ENCODE measurements around the gene OLFML2B. TPM values are rescaled to one million over a fixed set of nuclear protein-coding genes. Genes with fewer than 3 reads are reported as not detected.
"Not testable (repeated sequence)": the region's sequence is repeated elsewhere in the genome, so short reads cannot be mapped to it uniquely, and the experiment has no call there.

Gene OLFML2B
- total RNA-seq, 1 experiment from 2014 or later, result 0.20 TPM

DNA sequence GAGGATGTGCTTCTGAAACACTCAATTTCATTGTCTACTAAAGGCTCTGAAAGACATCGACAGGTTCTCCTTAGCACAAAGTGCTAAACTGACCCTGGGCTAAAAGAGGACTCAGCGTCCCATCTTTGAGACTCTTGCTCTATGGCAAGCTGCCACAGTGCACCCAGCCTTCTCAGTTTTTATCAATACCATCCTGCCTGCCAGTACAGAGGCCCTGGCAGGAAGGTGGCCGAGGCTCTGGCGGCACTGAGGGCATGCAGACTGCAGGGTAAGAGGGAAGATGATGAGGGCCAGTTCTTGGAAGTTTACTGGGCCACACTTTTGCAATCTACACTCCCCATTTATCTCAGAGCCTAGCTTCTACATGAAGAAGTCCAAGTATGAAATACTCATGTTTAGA, 5.3 kb downstream of the OLFML2B start:
- H3K9me3 ChIP-seq, result peaks cover 2% of the 10 kb centered on the region; the same call in 1 of the 2 replicates
- DNase-seq, result no peak
- no peaks in the 10 kb centered on the region for H3K36me3 ChIP-seq
- H3K27me3 ChIP-seq, result no peaks in the 10 kb centered on the region
- H3K4me3 ChIP-seq, result no peak overlapping the region

DNA sequence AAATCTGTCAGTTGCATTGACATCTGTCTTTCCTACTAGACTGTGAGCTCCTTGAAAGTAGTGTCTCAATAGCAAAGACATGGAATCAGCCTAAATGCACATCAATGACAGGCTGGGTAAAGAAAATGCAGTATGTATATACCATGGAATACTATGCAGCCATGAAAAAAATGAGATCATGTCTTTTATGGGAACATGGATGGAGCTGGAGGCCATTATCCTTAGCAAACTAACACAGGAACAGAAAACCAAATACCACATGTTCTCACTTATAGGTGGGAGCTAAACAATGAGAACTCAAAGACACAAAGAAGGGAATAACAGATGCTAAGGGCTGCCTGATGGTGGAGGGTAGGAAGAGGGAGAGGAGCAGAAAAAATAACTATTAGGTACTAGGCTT, 5.9 kb downstream of the OLFML2B start:
- H3K4me3 ChIP-seq, H3K36me3 ChIP-seq, H3K9me3 ChIP-seq, H3K27me3 ChIP-seq, DNase-seq: not testable (repeated sequence)

DNA sequence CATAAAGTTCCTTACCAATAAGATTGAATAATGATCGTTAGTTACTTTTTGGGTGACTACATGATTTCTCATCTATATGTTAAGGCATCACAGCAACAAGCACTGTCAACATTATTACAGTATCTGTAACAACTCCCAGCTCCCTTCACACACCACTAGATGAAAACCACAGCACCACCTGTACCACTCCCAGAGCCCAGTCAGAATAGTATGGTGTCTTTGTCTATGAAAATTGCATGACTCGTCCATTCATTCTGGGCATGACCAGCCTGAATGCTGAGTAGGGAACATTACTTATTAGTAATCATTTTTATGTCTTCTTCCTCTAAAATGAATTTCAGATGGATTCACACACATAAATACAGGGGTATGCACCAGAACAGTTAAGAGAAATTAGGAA, 7.0 kb downstream of the OLFML2B start:
- Histone ChIP-seq H3K9me3 (peaks cover 5% of the 10 kb centered on the region; the same call in 1 of the 2 replicates), H3K36me3 (no peaks in the 10 kb centered on the region; the same call in 1 of the 2 replicates), H3K27me3 (no peaks in the 10 kb centered on the region), H3K4me3 (no peak overlapping the region)
- peak; percentile 38 for DNase-seq

- Histone ChIP-seq H3K36me3 (no peaks in the 10 kb centered on the region; the same call in 1 of the 2 replicates), H3K27me3 (no peaks in the 10 kb centered on the region), H3K9me3 (peaks cover 5% of the 10 kb centered on the region; the same call in 1 of the 2 replicates), H3K4me3 (no peak overlapping the region)
- no peak for DNase-seq
Observed at GRCh38 chr1:162015196-162015595, 8.5 kb downstream of the OLFML2B start.

DNA sequence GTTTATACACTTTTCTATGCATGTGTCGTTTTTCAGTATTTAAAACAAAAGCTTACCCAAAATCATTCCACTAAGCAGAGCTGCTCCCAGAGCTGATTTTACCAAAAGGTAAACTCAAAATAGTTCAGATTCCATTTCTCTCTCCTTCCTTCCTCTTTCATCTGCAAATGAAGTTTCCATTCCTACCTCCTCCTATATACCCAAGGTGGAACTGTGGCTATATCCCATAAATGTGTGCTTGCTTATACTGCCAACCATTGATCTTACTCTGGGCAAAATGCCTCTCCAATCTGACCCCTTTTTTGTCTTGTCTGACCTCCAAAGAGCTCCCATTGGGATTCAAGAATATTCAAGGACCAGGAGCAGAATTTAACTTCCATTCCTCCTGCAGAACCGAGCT, 9.5 kb downstream of the OLFML2B start:
- Histone ChIP-seq H3K4me3 (no peak overlapping the region), H3K27me3 (no peaks in the 10 kb centered on the region), H3K9me3 (peaks cover 5% of the 10 kb centered on the region; the same call in 1 of the 2 replicates), H3K36me3 (no peaks in the 10 kb centered on the region; the same call in 1 of the 2 replicates)
- no peak for DNase-seq

- no peaks in the 10 kb centered on the region for H3K27me3 ChIP-seq
- H3K4me3 ChIP-seq, result no peak overlapping the region
- no peaks in the 10 kb centered on the region; the same call in 1 of the 2 replicates for H3K36me3 ChIP-seq
- peaks cover 5% of the 10 kb centered on the region; the same call in 1 of the 2 replicates for H3K9me3 ChIP-seq
- no peak for DNase-seq
Observed at GRCh38 chr1:162013289-162013688, 10.4 kb downstream of the OLFML2B start.

DNA sequence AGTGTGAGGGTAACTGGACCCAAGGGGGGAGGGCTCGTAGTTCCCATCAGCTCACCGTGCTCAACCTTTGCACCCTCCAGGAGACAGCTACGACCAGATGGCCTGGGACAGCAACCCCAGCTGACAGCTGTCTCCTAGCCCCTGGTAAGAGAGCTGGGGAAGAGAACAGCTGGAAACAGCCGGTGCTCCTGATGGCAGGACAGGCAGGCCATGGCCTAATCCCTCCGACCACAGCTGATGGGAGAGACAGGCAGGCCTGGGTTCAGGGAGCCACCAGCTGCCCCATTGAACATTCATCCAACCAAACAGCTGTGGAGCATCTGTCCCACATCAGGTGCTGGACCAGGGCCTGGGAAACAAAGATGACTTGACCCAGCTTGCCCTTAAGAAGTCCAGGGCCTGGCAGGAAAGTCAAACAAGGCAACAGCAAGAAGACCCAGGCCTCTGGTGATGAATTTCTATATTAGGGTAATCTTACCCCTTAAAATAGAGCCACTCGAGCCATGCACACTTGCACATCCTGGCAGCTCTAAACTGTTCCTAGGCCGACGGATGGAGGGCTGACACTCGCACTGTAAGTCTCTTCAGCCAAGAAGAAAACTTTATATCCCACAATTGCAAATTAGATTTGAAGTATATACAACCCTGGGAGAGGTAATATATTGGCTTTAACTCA, 12.2 kb downstream of the OLFML2B start:
- no peak overlapping the region for H3K4me3 ChIP-seq
- no peaks in the 10 kb centered on the region for H3K27me3 ChIP-seq
- DNase-seq, result peak; percentile 61
- H3K36me3 ChIP-seq, result no peaks in the 10 kb centered on the region; the same call in 1 of the 2 replicates
- peaks cover 5% of the 10 kb centered on the region; the same call in 1 of the 2 replicates for H3K9me3 ChIP-seq

DNA sequence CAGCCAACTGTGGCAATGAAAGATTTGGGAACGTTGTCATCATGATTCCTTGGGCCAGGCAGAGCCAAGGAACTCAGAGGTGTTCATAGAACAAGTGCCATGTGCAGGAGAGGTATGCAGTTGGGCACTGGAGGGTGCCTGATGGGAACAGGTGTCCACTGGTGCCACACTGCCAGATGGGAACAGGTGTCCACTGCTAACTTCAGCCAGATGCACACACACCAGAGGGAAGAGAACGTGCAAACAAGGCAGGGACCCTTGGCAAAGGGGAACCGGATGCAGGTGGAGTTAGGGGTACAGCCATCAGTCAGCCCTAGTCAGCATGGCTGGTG, 13.5 kb downstream of the OLFML2B start:
- no peak for DNase-seq
- H3K4me3 ChIP-seq, result no peak overlapping the region
- no peaks in the 10 kb centered on the region for H3K27me3 ChIP-seq
- H3K36me3 ChIP-seq, result no peaks in the 10 kb centered on the region; the same call in 1 of the 2 replicates
- peaks cover 5% of the 10 kb centered on the region; the same call in 1 of the 2 replicates for H3K9me3 ChIP-seq

DNA sequence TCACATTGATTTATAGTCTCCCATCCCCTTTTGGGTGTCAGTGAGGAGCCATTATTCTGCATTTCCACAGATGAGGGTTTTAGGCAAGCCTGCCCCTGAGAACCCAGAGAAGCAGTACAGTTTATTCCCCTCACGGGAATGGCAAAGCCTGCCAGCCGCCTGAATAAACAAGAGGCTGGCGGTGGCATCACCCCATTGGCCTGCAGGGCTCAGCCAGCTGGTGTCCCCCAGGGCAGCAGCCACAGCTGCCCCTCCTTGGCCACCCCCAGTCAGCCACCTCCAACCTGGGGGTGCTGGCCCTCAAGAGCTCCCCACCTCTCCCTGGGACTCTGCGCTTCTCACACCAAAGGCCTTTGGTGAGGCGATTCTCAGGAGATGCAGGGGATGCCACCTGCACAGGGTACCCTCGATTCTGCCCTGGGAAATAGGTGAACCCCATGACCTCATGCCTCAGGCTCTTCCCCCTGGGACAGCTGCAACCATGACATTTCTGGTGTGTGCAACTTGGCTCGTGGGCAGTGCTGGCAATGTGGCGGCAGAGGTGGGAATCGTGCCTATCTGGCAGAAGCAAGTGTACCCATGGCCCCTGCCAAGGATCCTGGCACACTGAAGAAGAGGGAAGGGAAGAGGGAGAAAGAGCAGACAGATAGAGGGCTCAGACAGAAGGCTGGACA, 14.0 kb downstream of the OLFML2B start:
- H3K36me3 ChIP-seq, result no peaks in the 10 kb centered on the region; the same call in 1 of the 2 replicates
- no peak for DNase-seq
- no peaks in the 10 kb centered on the region for H3K27me3 ChIP-seq
- peaks cover 5% of the 10 kb centered on the region; the same call in 1 of the 2 replicates for H3K9me3 ChIP-seq
- no peak overlapping the region for H3K4me3 ChIP-seq

GRCh38 chr1:162008799-162009198, 14.9 kb downstream of the OLFML2B start:
- Histone ChIP-seq H3K4me3 (no peak overlapping the region), H3K27me3 (no peaks in the 10 kb centered on the region), H3K9me3 (peaks cover 5% of the 10 kb centered on the region; the same call in 1 of the 2 replicates), H3K36me3 (no peaks in the 10 kb centered on the region; the same call in 1 of the 2 replicates)
- no peak for DNase-seq

GRCh38 chr1:162007466-162007865, 16.2 kb downstream of the OLFML2B start:
- H3K4me3 ChIP-seq, result no peak overlapping the region
- no peaks in the 10 kb centered on the region for H3K27me3 ChIP-seq
- H3K9me3 ChIP-seq, result no peaks in the 10 kb centered on the region
- no peaks in the 10 kb centered on the region for H3K36me3 ChIP-seq
- no peak for DNase-seq

GRCh38 chr1:162006081-162006480, 17.6 kb downstream of the OLFML2B start:
- no peaks in the 10 kb centered on the region for H3K27me3 ChIP-seq
- DNase-seq, result no peak
- H3K9me3 ChIP-seq, result no peaks in the 10 kb centered on the region
- H3K36me3 ChIP-seq, result no peaks in the 10 kb centered on the region
- H3K4me3 ChIP-seq, result no peak overlapping the region

GRCh38 chr1:162004441-162004950, 19.2 kb downstream of the OLFML2B start:
- Histone ChIP-seq H3K4me3 (no peak overlapping the region), H3K9me3 (no peaks in the 10 kb centered on the region), H3K36me3 (no peaks in the 10 kb centered on the region), H3K27me3 (no peaks in the 10 kb centered on the region)
- peak; percentile 27 for DNase-seq

DNA sequence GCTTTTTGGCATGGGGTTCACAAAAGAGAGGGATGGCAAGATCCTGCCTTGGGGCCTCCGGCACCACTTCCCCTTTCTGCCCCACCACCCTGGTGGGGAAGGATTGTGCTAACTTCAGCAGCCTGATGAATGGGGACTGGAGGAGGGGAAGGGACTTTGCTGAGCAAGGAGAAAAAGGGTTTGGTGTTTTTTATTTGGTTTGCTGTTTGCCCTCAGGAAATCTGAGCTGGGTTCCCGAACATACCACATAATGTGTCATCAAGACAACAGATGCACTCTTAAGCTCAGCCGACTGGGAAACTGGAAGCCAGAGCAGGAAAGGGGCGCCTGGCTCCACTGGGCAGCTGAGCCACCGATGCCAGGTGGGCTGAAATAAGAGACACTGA, 19.8 kb downstream of the OLFML2B start:
- H3K36me3 ChIP-seq, result no peaks in the 10 kb centered on the region
- H3K9me3 ChIP-seq, result no peaks in the 10 kb centered on the region
- H3K27me3 ChIP-seq, result no peaks in the 10 kb centered on the region
- peak overlapping the region; percentile 9; the same call in 1 of the 2 replicates for H3K4me3 ChIP-seq
- peak; percentile 84 for DNase-seq

GRCh38 chr1:162003061-162003829, 20.4 kb downstream of the OLFML2B start:
- Histone ChIP-seq H3K9me3 (no peaks in the 10 kb centered on the region), H3K27me3 (no peaks in the 10 kb centered on the region), H3K4me3 (peak overlapping the region; percentile 9), H3K36me3 (no peaks in the 10 kb centered on the region)
- peak; percentile 99 for DNase-seq

DNA sequence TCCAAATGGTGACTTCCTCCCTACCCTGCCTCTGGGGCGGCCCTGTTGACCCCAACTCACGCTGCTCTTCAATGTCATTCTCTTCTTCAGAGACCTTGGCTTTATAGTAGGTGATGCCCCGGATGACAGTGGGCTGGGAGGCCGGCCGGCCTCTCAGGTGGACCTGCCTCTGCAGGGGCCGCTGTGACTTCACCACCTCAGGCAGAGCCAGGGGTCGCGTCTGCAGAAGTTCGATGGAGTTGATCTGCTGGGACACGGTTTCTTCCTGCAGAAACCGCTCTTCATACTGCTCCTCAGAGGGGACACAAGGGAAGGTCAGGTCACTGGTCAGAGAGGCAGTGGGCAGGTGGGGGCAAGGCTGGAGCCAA, 23.6 kb downstream of the OLFML2B start:
- no peak for DNase-seq
- Histone ChIP-seq H3K4me3 (no peak overlapping the region), H3K36me3 (no peaks in the 10 kb centered on the region), H3K27me3 (no peaks in the 10 kb centered on the region), H3K9me3 (no peaks in the 10 kb centered on the region)
